Smooth muscle cell of the brain vasculature (primary cell): ENCODE data around the gene NDST4.

Source experiments
- DNase-seq: peaks from one replicate; pipeline ENCODE4 v3.0.0-alpha.2; 2012; ENCODE audit warnings: low read depth, low spot score

Gene NDST4

DNA sequence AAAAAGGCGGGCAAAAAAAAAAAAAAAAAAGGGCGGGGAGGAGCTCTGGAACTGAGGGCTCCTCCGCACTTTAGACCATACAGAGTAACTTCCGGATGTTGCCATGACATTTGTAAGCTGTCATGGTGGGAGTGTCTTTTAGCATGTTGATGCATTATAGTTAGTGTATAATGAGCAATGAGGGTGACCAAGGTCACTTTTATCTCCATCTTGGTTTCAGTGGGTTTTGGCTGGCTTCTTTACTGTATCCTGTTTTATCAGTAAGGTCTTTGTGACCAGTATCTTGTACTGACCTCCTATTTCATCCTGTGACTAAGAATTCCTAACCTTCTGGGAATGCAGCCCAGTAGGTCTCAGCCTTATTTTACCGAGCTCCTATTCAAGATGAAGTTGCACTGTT lies 321.4 kb downstream of the NDST4 start:
- DNase-seq = no peak

DNA sequence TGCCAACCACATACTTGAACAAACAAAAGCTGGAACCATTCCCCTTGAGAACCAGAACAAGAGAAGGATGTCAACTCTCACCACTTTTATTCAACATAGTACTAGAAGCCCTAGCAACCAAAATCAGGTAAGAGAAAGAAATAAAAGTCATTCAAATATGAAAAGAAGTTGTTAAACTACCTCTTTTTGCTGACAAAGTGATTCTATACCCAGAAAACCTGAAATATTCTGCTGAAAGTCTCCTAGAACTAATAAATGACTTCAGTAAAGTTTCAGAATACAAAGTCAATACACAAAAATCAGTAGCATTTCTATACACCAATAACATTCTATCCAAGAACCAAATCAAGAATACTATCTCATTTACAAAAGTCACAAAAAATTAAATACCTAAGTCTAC lies 327.9 kb downstream of the NDST4 start:
- no peak for DNase-seq

DNA sequence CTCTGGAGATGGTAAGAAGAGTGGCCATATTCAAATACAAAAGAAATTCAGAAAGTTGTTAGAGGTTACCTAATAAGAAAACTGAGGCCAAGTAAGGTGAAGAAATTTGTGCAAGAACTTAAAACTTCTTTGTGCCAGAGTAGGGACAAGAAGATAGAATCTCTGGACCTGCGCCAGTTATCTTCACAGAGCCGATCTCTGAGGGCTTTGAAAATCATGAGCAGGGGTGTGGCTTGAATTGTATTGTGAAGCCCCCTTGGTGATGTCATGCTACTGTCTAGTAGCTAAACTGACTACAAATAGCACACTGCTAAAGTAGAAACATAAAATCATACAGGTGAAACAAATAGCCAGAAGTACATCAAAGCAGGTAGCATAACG lies 330.2 kb downstream of the NDST4 start:
- DNase-seq = no peak

DNA sequence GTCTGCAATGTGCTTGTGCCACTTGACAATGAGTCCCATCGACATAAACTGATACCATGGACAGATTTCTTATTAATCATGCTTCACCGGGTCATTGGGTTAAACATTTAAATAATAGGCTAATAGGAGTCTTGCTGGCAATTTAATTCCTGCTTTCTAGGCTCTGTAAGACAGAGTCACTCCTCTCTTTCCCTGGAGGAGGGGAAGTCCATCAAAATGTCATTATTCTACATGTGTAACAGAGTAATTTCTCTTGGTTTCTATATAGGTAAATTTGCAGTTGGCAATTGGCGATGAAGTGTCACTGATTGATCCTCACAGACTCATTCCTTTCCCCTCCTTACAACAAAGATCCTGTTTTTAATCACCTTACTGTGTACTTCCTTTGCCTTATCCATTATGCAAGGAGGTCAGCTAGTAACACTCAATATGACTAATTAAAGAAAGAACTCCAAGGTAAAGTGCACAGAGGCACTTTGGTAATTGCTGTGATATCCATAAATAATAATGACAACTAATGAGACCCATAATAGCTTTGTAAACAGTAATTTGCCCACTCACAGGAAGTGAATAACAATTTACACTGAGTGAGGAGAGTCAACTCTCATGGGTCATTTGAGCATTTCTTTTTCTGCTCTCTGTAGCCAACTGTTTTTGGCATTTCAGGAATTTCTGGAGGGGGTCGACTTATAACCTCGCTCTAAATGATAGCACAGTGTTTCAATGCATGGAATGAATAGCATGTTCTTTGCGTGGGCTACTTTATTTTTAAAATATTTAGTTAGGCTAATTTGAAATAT lies 330.8 kb downstream of the NDST4 start:
- no peak for DNase-seq

DNA sequence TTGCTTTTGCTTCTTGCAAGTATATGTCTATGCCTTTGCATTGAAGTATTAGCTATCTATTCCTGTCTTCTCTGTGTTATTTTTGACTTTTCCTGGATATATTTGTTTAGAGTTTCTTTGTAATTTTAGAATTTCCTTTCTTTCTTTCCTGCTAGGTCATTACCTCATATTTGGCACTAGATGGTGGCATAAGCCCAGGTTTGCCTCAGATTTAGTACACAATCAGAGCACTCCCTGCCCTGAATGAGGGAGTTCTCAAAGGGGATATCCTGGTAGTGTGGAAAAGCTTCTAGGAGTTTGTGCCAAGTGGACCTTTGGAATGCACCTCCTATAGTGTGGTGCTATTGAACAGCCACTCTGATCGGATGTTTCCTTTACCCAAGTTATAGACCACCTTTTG lies 333.2 kb downstream of the NDST4 start:
- DNase-seq = peak; percentile 41
